Esophagus muscularis mucosa (tissue), 4 donors: ENCODE measurements around the gene SEPTIN8.

ENCODE experiments used
- EP300 ChIP-seq: sonication (generic); formaldehyde crosslinking; IDR thresholded peaks from one replicate; pipeline ENCODE4 v1.6.1; 2017; ENCODE audit warnings: antibody characterized with exemption
- POLR2A ChIP-seq: fragments of 450-650 bp; IDR thresholded peaks from one replicate; pipeline ENCODE4 v1.6.1; 2017; ENCODE audit warnings: antibody characterized with exemption, moderate library complexity, mild to moderate bottlenecking, low read depth
- POLR2AphosphoS5 ChIP-seq, 2 donors: sonication (generic); formaldehyde crosslinking; IDR thresholded peaks; one replicate each; pipeline ENCODE4 v1.6.1; 2017; ENCODE audit warnings: antibody characterized with exemption in 2 of 2
- TF ChIP-seq, protein P1 (sequence below), 3 experiments: fragments of 200-600 bp in 2 of 3; fragments of 450-650 bp in 1 of 3; sonication (generic) in 2 of 3; IDR thresholded peaks; one replicate each; pipeline ENCODE4 v1.5.1; 2017 to 2019; ENCODE audit warnings: antibody characterized with exemption in 3 of 3, mild to moderate bottlenecking in 2 of 3, moderate library complexity in 1 of 3

DNA sequence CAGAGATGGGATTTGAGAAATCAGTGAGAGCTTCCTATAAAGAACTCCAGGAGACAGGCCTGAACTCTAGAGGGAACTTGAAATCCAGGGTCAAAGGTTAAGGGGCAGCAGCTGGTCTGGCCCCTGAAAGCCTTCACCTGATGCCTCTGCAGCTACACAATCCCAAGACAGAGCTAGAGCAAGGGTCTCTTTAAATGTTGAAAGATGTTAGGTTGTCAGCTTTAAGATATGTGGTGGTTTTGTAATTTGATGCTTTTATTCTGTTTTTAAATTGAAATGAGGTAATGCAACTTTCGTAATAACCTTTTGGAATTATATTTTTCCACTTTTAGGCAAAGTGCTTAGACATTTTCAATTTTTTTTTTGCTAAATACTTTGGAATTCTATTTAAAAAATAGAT lies 38.4 kb upstream of the SEPTIN8 start:
- TF ChIP-seq, protein P1, sequence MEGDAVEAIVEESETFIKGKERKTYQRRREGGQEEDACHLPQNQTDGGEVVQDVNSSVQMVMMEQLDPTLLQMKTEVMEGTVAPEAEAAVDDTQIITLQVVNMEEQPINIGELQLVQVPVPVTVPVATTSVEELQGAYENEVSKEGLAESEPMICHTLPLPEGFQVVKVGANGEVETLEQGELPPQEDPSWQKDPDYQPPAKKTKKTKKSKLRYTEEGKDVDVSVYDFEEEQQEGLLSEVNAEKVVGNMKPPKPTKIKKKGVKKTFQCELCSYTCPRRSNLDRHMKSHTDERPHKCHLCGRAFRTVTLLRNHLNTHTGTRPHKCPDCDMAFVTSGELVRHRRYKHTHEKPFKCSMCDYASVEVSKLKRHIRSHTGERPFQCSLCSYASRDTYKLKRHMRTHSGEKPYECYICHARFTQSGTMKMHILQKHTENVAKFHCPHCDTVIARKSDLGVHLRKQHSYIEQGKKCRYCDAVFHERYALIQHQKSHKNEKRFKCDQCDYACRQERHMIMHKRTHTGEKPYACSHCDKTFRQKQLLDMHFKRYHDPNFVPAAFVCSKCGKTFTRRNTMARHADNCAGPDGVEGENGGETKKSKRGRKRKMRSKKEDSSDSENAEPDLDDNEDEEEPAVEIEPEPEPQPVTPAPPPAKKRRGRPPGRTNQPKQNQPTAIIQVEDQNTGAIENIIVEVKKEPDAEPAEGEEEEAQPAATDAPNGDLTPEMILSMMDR (IDR thresholded peaks at IDR 0.05) = no peak
- TF ChIP-seq POLR2A (no peak), POLR2AphosphoS5 (IDR thresholded peaks at IDR 0.05) (no peak), EP300 (no peak)
